HG03159 (cell line): Measurements from ENCODE around the gene FAM83E.
"Not testable (repeated sequence)": the region's sequence is repeated elsewhere in the genome, so short reads cannot be mapped to it uniquely, and the experiment has no call there.

ENCODE experiments used
- ATAC-seq: cut with Tn5 transposase; IDR thresholded peaks from one replicate; pipeline ENCODE4 v1.9.1; 2021; ENCODE audit warnings: mild to moderate bottlenecking, moderate library complexity; ENCODE audit not compliant: unreplicated experiment

The FAM83E gene

DNA sequence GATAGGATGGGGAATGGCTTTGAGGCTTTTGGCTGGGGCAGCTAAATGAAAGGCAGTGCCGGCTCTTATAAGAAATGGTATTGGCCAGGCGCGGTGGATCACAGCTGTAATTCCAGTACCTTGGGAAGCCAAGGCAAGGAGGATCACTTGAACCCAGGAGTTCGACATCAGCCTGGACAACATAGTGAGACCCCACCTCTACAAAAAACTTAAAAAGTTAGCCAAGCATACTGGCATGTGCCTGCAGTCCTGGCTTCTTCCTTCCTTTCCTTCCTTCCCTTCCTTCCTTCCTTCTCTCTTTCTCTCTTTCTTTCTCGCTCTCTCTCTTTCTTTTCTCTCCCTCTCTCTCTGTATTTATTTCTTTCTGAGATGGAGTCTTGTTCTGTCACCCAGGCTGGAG, 28.0 kb upstream of the FAM83E start:
- no peak for ATAC-seq

DNA sequence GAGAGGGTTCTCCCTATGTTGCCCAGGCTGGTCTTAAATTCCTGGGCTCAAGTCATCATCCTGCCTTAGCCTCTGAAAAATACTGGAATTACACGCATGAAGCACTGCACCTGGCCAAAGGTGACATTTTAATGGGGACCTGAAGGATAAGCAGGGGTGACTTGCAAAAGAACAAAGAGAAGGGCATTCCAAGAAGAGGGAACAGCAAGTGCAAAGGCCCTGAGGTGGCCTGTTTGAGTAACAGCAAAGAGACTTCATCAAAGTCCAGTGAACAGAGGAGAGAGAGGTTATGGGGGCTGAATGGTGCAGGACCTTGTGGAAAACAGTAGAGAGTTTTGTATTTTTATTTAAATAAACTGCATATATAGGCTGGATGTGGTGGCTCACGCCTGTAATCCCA, 27.0 kb upstream of the FAM83E start:
- no peak for ATAC-seq

DNA sequence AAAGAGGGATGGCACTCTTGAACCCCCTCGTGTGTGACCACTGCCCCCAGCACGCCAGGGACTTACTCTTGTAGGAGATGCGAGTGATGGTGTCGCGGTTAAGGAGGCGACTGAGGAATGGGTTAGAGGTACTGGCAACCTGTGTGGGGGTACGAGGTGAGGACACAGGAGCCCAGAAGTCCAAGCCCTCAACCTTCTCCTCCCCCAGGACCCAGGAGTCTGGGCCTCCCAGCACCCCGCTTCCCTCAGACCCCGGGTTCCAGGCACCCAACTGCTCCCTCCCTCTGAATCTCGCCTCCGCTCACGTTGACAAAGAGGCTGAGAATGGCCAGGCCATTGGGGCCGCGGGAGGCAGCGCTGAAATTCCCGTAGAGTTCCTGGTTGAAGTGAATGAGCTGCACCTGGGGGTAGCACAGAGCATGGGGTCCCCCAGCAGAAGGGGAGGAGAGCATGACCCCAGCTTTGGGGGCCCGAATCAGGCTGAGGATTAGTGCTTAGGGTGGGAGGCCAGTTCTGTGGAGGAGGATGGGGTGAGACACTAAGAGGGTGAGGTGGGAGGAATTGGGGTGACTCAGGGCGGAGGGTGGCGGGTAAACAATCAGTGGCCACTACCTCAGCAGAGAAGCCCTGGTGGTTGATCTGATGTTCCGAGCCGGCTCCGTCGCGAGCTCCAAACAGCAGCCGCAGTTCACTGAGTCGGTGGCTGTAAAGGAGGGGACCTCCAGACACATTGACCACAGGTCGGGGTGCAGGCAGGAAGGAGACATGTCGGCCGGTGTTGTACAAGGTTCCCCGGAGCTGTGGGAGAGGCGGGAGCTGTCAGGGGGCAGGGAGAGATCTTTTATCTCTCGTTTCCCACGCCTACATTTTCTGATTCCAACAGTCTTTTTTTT, 24.9 kb upstream of the FAM83E start:
- ATAC-seq, result no peak

DNA sequence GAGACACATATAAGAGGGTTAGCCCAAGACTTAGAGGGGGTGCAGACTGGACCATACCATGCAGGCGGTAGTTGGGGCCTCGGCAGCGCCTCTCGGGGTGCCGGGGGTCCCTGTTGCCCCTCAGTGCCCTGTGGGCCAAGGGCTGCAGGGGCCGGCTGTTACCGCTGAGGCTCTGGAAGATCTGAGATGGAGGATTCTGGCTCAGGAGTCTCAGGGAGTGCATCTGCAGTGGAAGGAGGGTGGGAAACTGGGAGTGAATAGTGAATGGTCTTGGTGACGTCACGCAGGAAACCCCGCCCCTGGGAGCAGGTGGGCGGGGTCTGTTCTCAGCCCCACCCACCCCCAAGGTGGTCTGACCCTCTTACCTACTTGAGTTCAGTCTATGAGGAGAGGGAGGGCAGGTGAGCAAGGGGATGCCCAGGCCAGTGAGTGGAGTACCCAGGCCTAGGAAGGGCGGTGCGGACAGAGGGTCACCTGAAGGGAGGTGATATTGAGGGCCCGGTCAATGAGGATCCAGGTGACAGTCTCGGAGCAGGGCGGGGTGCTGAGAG, 24.0 kb upstream of the FAM83E start:
- ATAC-seq, result no peak

DNA sequence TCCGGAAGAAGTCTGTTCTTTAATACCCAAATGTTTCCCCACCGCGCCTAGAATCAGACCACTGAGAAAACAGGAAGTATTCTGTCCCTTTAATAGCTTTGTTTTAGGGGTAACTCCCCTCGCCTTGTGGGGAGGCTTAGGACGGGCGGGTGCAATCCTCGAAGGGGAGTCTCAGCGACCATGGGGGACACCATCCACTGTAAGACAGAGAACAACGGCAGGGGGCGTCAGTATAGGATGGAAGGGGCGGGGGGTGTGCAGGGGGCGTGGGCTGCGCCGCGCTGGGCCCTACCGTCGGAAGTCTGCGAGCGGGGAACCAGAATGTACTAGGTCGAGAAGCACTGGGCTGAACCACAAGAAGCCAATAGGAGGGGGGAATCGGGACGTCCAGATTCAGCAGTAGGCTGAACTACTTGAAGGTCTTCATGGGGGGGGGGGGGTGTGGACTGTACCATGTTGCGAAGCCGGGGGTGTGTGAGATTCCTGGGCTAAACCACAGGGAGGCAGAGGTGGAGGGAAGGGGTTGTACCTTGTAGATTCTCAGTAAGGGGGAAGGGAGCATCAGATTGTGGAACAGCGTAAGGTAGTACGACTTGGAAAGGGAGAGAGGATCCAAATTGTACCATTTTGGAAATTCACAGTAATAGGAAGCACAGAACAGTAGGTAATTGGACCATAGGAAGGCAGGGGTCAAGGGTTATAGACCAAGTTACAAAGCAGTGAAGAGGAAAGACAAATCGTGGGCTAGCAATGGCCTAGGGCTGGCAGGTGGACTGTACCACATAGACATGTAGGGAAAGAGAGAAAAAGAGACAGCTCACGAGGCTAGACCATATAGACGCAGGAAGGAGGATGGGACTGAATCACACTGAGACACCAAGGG, 23.3 kb upstream of the FAM83E start:
- ATAC-seq, result peak; percentile 20

DNA sequence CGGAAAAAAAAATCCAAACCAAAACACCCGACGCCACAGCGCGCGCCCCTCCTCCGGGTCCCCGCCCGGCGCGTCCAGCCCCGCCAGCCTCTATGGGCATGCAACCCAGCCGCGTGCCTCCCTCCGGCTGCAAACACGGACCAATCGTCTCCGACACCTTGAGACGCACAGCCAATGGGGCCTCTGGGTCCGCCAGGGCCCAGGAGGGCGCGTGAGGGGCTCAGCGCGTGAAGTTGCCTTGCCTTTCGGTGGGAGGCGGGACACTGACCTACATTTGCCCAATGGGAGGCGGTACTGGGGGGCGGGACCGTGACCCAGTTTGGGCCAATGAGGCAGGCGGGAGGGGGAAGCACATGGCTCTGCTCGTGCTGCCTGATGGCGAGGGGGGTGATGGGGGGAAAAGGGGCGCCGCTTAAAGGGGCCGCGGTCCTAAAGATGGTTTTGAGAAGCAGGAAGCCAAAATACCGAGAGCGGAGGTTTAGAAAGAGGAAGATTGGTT, 22.6 kb upstream of the FAM83E start:
- ATAC-seq, result peak; percentile 60

DNA sequence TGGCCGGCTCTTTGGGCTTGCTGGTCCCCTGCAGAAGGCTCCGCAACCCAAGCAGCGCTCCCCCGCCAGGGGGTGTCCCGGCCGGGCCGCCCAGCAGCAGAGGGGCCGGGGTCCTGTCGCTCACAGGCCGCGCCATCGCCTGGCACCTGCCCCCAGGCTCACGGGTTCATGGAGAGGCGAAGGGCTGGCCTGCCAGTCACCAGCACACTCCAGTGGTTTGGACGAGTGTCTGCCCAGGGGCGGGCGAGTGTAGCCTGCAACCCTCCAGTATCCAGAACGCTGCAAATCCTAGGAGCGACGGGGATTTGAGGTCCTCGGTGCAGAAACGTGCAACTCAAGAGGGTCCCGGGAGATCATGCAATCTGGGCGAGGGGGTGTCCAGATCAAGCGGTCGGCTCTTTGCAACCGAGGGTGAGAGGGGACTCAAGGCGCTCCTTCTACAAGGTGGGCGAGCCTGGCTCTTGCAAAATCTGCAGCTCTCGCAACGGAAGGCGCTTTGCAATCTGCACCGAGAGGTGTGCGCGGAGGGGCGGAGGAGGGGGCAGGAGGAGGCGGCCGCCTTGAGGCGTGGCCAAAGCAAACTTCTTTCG, 22.1 kb upstream of the FAM83E start, which contains the start of gene DBP:
Gene DBP, minus strand, starts transcription at position 521 of the 590 bp plus-strand sequence. Its CDS starts 385 bp downstream, at position 136.
- ATAC-seq, result no peak

DNA sequence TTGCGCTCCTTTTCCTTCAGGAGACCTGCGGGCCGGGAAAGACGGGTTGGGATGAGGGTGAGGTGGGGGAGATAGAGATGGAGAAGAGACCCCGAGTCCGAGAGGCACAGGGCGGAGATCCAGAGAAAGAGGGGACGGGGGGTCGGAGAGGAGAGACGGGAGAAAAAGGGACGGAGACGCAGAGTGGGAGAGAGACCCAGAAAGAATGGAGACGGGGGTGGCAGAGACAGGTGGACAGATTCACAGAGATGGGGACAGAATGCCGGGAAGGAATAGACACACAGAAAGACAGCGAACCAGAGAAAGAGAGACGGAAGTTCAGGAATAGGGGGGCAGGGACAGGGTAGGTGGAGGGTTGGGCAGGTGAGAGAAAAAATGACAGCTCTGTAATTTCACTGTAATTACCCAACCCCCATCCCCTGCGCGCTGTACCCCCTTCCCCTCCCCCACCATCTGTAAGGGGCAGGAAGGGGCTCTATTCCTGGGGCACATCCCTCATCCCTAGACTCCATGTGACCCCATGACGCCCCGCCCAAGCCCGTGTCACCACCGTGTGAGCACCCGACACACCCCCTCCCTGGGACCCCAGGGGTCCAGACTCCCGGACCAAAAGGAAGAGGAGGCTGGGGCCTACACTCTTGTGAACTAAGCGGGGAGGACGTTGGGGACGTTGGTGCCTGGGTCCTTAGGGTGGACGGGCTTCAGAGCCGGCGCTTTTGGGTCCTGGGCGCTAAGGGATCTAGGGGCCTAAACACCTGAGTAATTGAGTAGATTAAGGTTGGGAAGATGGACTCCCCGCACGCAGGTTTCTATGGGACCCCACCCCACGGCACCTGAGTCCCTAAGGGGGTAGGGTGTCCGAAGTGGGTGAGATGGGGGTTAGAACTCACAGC, 21.3 kb upstream of the FAM83E start:
- ATAC-seq, result no peak

DNA sequence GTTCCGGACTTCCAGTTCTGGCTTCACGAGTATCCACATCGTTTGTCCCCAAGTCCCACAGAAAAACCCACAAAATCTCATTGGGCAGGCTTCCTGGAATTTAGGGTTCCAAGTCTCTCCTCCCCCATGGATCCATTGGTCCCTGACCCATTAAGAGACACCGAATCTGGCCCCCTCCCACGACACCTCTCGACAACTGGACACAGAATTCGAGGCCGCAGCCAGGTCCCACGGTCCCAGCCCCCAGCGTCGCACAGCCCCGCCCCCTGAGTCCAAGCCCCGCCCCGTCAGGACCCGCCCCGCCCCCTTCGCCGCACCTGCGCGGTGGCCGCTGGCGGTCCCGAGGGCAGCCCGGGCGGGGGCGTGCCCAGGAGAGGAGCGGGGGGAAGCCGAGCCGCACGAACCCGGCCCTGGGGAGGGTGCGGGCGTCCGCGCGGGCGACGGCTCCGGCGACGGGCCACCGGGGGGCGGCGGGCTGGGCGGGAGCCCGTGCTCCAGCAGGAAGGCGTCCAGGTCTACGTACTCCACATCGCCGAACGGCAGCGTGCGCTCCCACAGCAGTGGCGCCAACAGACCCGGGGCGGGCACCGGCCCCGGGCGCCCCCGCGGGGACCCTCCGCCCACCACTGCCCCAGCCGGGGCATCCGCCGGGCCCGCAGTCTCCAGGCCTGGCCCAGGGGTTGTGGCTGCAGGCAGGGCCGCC, 20.5 kb upstream of the FAM83E start:
- no peak for ATAC-seq

DNA sequence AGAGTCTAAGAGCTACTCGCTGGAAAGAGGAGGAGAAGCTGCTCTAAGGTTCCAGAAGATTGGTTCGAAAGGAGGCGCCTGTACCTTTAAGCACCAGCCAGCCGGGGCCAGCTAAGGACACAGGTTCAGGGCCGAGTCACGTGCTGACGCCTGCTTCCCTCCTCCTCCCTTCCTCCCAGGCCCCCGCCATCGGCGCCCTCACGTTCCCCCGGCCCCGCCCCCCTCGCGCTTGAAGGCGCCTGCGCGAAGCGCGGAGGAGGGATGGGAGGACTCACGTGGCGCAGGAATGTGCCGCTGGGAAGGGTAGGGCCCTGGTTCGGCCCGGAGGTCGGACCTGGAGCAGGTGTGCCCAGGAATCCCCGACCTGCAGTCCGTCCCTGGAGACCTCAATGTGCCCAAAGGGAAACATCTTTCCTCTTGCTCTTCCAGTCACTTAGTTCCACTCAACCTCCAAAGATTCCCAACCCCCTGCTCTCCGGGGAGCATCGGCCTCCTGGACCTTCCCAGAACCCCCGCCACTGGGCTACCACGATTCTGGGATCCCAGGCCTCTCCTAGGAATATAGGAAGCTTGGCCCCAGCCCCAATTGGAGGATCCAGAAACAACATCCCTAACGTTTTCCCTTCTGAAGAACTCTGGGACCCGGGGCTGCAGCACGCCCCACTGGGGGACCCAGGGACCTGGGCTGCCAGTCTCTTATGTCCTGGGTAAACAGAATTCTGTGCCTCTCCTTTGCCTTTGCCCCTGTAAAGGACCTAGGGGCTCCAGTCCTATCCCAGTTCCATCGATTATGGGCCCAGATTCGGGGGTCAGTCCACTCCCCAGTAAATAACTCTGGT, 19.8 kb upstream of the FAM83E start:
- ATAC-seq, result no peak

DNA sequence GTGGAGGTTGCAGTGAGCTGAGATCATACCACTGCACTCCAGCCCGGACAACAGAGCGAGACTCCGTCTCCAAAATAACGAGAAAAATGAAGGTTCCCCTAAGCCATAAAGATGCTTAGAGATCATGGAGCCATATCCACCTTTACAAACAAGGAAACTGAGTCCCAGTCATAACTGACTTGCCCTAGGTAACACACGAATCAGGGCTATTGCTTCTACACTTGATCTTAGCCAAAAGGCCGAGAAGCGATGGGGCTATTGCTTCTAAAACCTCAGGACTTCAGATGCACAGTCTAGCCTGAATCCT, 19.1 kb upstream of the FAM83E start:
- ATAC-seq, result no peak

DNA sequence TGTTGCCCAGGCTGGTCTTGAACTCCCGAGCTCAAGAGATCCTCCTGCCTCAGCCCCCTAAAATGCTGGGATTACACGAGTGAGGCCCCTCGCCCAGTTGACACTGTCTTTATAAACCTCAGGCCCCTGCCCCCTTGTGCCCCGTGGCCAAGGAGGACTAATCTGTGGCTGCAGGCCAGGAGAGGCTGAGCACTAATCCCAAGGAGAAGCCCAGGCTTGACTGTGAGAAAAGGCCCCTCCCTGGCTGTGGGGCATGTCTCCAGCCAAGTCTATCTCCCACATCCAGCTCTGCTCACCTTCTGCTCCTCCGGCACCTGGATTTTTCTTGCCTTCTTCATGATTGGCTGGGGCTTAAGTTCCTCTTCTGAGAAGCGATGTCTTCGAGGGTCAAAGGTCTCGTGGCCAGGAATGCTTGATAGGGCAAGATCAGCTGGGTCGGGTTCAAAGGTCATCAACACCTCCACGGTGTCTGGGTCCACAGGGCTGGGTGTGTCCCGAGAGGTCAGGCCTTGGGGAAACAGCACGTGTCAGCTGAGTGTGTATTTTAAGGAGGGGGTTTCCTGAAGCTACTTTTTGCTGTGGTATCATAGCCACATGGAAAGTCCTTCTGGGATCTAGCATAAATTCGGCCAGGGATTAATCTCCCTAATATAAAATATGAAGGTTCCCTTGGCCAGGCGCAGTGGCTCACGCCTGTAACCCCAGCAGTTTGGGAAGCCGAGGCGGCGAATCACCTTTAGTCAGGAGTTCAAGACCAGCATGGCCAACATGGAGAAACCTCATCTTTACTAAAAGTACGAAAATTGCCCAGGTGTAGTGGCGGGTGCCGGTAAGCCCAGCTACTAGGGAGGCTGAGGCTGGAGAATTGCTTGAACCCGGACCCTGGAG, 18.5 kb upstream of the FAM83E start:
- no peak for ATAC-seq

DNA sequence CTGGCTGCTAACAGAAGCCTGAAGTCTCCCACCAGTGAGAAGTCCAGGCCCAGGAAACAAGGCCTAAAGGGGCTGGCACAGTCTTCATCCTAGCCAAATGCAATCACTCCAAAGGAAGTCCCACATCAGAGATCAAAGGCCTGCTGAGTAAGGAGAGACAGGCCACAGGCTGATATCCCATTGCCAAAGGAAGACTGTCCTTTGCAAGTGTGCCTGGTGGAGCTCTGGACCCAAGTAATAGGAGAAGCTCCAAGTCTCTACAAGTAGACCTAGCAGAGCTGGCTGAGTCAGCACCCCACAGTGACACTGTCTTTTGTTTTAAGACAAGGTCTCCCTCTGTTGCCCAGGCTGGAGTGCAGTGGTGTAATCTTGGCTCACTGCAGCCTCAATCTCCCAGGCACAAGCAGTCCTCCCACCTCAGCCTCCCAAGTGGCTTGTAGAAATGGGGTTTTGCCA, 17.8 kb upstream of the FAM83E start:
- ATAC-seq, result no peak

DNA sequence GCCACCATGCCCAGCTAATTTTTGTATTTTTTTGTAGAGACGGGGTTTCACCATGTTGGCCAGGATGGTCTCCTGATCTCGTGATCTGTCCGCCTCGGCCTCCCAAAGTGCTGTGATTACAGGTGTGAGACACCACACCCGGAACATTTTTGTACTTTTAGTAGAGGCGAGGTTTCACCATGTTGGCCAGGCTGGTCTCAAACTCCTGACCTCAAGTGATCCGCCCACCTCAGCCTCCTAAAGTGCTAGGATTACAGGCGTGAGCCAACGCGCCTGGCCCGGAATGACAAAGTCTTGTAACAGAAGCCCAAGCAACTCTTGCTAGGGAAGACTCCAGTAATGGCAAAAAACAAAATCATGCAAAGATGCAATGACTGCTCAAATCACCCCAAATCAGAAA, 17.4 kb upstream of the FAM83E start:
- ATAC-seq, result not testable (repeated sequence)

DNA sequence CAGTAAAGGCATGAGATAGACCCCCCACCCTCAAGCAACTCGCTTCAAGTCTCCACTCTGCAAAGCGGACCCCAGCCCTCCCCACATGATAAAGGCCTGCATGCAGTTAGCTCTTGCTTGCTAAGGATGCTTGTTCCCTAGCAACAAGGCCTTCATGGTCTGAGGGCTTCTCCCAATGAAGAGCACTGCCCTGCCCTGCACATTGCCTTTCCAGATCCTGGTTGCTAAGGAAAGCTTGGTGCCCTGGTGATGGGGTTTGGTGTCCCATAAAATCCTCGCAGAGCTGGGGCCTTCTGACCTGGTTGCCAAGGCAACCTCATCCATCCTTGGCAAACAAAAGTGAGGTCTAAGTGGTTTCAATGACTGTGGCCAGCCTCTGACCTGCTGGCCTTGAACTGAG, 16.3 kb upstream of the FAM83E start:
- no peak for ATAC-seq

DNA sequence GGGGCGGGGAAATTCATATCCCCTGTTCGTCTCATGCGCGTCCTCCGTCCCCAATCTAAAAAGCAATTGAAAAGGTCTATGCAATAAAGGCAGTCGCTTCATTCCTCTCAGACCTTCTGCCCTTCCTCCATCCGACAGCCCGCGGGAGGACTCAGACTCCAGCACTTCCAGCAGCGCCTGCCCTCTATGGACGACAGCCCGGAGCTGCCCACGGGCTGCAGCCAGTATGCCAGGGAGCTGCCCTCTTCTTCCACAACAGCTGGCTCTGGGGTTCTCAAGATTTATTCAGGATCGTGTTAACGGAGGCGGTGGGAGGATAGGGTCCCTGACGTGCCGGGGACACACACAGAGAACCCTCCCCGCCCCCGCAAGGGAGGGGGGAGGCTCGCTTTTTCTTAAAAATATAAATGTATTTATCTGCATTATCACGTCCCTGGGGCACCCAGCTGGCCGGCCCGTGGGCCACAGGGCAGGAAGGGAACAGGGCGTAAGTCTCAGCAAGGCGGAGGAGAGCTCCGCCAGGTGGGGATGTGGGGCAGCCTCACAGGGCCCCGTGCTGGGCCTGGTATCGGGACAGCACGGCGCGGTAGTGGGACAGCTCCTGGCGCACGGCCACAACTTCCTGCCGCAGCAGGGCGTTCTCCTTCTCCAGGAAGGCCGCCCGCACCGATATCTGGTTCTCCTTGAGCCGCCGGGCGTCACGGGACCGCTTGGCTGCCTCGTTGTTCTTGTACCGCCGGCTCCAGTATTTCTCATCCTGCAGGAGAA, 15.6 kb upstream of the FAM83E start:
- no peak for ATAC-seq
